ENCODE measurements around the gene NSFL1C. TPM values are rescaled to one million over a fixed set of nuclear protein-coding genes. Genes with fewer than 3 reads are reported as not detected.
"Not testable (repeated sequence)": the region's sequence is repeated elsewhere in the genome, so short reads cannot be mapped to it uniquely, and the experiment has no call there.

Gene NSFL1C
- total RNA-seq, 2 experiments from 2014 or later, result 94.6 to 96.2 TPM

DNA sequence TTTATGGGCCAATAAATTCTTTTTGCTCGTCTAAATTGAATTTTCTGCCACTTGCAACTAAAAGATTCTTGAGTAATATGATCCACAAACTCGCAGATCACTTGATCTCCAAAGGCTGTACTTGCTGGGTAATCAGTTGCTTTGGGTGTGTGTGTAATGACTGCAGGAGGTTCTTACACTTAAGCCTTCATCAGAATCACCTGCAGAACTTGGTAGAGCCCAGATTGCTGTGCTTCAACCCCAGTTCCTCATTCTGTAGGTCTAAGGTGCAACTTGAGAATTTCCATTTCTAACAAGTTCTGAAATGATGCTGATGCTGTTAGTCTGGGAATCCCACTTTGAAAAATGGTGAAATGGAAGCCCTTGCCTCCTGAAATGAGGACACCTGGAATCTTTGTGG, 60.8 kb downstream of the NSFL1C start:
- Mint-ChIP-seq H3K27me3 (no peaks in the 10 kb centered on the region), H3K4me3 (no peak overlapping the region), H3K36me3 (no peaks in the 10 kb centered on the region), H3K4me1 (peaks cover 6% of the 10 kb centered on the region), H3K9me3 (peaks cover 4% of the 10 kb centered on the region), H3K27ac (no peak overlapping the region)
- no peak for DNase-seq

DNA sequence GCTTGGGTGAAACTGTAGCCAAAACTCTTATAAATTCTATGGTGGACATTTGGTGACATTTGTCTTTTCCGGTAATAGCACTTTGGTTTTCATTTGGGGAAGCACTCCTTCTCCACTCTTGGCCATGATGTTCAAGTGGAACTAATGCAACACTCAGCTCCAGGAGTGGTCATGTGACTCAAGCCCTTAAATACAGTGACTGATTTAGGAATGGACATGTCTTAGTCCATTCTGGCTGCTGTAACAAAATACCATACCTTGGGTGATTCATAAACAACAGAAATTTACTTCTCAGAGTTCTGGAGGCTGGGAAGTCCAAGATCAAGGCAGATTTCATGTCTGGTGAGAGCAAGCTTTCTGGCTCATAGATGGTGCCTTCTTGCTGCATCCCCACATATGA, 63.0 kb downstream of the NSFL1C start:
- no peak overlapping the region for H3K27ac Mint-ChIP-seq
- DNase-seq, result no peak
- peaks cover 6% of the 10 kb centered on the region for H3K4me1 Mint-ChIP-seq
- H3K27me3 Mint-ChIP-seq, result no peaks in the 10 kb centered on the region
- H3K36me3 Mint-ChIP-seq, result no peaks in the 10 kb centered on the region
- H3K9me3 Mint-ChIP-seq, result peaks cover 4% of the 10 kb centered on the region
- H3K4me3 Mint-ChIP-seq, result no peak overlapping the region

DNA sequence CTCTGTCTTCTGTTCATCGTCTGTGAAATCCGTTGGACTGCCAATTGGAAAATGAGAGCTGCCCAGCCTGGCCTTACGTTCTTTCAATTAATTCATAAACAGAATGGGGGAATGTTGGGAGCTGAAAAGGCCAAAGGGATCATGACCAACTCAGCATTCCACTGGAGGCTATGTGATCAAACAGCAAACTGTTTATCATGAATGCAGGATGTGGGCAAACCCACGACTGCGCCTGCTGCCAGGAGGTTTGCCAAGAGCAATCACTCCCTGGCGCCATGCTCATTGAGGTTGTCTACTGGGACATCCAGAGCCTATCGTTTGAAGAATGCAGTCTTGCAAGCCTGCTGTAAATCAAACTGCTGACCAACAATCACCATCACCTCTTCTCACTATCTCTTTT, 64.5 kb downstream of the NSFL1C start:
- Mint-ChIP-seq H3K36me3 (no peaks in the 10 kb centered on the region), H3K27me3 (no peaks in the 10 kb centered on the region), H3K4me3 (no peak overlapping the region), H3K27ac (no peak overlapping the region), H3K9me3 (peaks cover 4% of the 10 kb centered on the region), H3K4me1 (peaks cover 7% of the 10 kb centered on the region)
- DNase-seq, result no peak

- Mint-ChIP-seq H3K9me3 (peaks cover 7% of the 10 kb centered on the region), H3K4me3 (no peak overlapping the region), H3K36me3 (no peaks in the 10 kb centered on the region), H3K27me3 (no peaks in the 10 kb centered on the region), H3K4me1 (peaks cover 11% of the 10 kb centered on the region), H3K27ac (no peak overlapping the region)
- DNase-seq, result no peak
Observed at GRCh38 chr20:1401451-1401907, 65.2 kb downstream of the NSFL1C start.

DNA sequence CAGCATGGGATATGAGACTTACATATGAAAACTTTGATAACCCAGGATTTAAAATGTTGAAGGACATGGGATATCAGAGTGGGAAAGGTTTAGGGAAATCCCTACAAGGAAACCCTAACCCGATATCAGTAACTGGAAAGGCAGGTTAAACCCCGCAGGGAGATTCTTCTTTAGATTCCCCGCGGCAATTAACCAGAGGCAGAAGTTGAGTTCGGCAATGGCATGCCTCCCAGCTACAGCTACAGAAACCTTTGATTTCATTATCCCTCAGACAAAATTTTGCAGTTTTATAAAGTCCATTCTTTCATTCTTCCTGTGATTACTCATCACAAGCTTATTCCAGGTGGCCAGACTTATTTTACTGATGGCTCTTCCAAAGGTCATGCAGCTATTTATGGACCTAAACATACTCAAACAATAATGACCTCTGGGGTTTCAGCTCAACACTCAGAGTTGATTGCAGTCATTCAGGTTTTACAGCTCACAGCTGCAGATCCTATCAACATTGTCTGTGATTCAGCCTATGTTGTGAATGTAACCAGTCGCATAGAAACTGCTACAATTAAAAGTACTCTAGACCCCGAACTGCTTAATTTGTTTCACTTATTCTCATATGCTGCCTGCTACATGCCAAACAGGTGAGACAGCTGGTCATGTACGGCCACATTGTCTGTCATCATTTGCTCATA, 66.8 kb downstream of the NSFL1C start:
- H3K9me3 Mint-ChIP-seq, H3K27ac Mint-ChIP-seq, DNase-seq, H3K27me3 Mint-ChIP-seq, H3K4me3 Mint-ChIP-seq, H3K36me3 Mint-ChIP-seq: not testable (repeated sequence)
- peaks cover 12% of the 10 kb centered on the region for H3K4me1 Mint-ChIP-seq

DNA sequence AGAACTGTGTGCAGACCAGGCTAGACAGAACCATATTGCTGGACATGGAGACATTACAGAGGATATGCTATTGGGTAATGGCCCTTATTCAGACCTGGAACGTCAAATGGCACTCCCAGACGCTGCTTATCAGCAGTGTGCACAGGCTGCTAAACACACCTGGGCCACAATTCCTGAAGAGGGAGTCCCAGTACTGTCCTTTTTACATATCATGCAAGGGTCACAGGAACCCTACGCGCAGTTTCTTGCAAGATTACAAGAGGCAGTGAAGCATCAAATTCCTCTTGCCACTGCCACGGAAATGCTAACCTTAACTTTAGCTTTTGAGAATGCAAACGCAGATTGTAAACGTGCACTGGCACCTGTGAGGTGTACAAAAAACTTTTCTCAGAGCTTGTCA, 68.5 kb downstream of the NSFL1C start:
- not testable (repeated sequence) for H3K27ac Mint-ChIP-seq, H3K36me3 Mint-ChIP-seq, DNase-seq, H3K9me3 Mint-ChIP-seq, H3K4me3 Mint-ChIP-seq, H3K27me3 Mint-ChIP-seq
- peaks cover 19% of the 10 kb centered on the region for H3K4me1 Mint-ChIP-seq

GRCh38 chr20:1397710-1398109, 68.9 kb downstream of the NSFL1C start:
- no peaks in the 10 kb centered on the region for H3K36me3 Mint-ChIP-seq
- no peak for DNase-seq
- H3K4me3 Mint-ChIP-seq, result no peak overlapping the region

GRCh38 chr20:1396702-1397101, 69.9 kb downstream of the NSFL1C start:
- Mint-ChIP-seq H3K36me3 (no peaks in the 10 kb centered on the region), H3K27ac (no peak overlapping the region), H3K27me3 (no peaks in the 10 kb centered on the region), H3K4me3 (no peak overlapping the region), H3K4me1 (peaks cover 15% of the 10 kb centered on the region), H3K9me3 (peaks cover 3% of the 10 kb centered on the region)
- no peak for DNase-seq

More at GRCh38 chr20:1397710-1398109, 68.9 kb downstream of the NSFL1C start:
- peaks cover 21% of the 10 kb centered on the region for H3K4me1 Mint-ChIP-seq
- peaks cover 6% of the 10 kb centered on the region for H3K9me3 Mint-ChIP-seq
- H3K27ac Mint-ChIP-seq, result no peak overlapping the region
- H3K27me3 Mint-ChIP-seq, result no peaks in the 10 kb centered on the region

- peaks cover 3% of the 10 kb centered on the region for H3K36me3 Mint-ChIP-seq
- peaks cover 3% of the 10 kb centered on the region for H3K9me3 Mint-ChIP-seq
- H3K27ac Mint-ChIP-seq, result no peak overlapping the region
- no peak for DNase-seq
- H3K27me3 Mint-ChIP-seq, result no peaks in the 10 kb centered on the region
- H3K4me3 Mint-ChIP-seq, result no peak overlapping the region
- peaks cover 17% of the 10 kb centered on the region for H3K4me1 Mint-ChIP-seq
Observed at GRCh38 chr20:1396264-1396663, 70.4 kb downstream of the NSFL1C start.

GRCh38 chr20:1394686-1395085, 72.0 kb downstream of the NSFL1C start:
- Mint-ChIP-seq H3K4me1 (peaks cover 32% of the 10 kb centered on the region), H3K36me3 (peaks cover 14% of the 10 kb centered on the region), H3K4me3 (no peak overlapping the region), H3K27me3 (no peaks in the 10 kb centered on the region), H3K27ac (no peak overlapping the region), H3K9me3 (peaks cover 3% of the 10 kb centered on the region)
- DNase-seq, result no peak

DNA sequence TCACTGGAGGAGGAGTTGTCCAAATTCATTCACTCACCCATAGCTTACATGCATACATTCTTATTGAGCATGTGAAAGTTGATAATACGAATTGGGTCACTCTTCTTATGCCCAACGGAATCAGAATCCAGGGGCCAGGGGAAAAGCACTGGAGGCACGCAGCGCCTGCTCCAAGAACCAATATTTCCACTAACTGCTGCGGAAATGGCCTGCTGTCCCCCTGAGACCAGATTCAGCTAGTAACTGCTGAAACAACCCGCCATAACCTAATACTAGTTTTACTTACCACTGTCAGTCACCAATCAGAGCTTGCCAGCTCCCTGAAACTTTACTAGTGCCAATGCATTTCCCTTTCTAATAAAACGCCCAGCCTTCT, 73.2 kb downstream of the NSFL1C start:
- peak overlapping the region; percentile 92 for H3K4me3 Mint-ChIP-seq
- peak overlapping the region; percentile 89 for H3K27ac Mint-ChIP-seq
- H3K27me3 Mint-ChIP-seq, result no peaks in the 10 kb centered on the region
- DNase-seq, result no peak
- H3K4me1 Mint-ChIP-seq, result peaks cover 41% of the 10 kb centered on the region
- peaks cover 19% of the 10 kb centered on the region for H3K36me3 Mint-ChIP-seq
- H3K9me3 Mint-ChIP-seq, result peaks cover 3% of the 10 kb centered on the region

DNA sequence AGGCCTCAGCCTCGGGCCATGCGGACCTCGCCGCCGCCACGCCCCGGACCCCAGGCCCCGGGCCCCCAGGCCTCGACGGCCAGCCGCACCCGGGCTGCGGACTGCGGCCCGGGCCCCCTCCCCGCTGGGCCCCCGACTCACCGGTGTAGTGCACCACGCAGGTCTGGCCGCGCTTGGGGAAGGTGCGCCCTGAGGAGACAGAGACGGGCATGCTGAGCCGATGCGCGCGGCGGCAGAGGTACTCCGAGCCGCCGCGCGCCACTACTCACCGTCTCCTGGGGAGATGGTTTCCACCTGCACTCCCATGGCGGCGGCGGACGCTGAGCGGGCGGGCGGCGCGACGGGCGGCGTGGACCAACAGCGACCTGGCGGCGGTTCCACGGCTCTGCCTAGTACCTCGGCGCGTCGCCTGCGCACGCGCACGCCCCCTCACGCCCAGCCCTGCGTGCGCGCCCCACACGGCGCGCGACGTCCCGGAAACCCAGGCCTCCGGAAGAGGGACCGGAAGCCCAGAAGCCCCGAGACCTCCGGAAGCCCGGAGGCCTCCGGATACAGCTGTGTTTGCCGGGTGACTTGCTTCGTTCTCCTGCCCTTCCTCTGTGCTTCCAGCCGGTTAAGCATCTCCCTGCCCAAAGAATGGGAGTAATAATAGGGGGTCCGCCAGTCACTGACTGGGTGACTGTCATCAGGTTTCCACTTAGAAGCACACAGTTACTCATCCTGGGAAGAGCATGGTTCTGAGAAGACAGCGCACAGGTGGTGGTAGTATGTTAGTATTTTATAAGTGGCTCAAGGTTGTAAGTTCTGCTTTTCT, 73.7 kb downstream of the NSFL1C start, which contains the start of gene FKBP1A:
TSS of gene FKBP1A (minus strand) at position 362 of the 814 bp plus-strand sequence. CDS start at position 306, 56 bp downstream.
- Mint-ChIP-seq H3K27me3 (no peaks in the 10 kb centered on the region), H3K27ac (peak within 1 kb of the TSS; percentile 90), H3K4me3 (peak within 1 kb of the TSS; percentile 92), H3K4me1 (peaks cover 47% of the 10 kb centered on the region), H3K36me3 (peaks cover 22% of the 10 kb centered on the region), H3K9me3 (peaks cover 3% of the 10 kb centered on the region)
- DNase-seq, result peak; percentile 92

- Mint-ChIP-seq H3K36me3 (peaks cover 24% of the 10 kb centered on the region), H3K4me3 (peak overlapping the region; percentile 87), H3K4me1 (peaks cover 51% of the 10 kb centered on the region), H3K9me3 (peaks cover 3% of the 10 kb centered on the region), H3K27me3 (no peaks in the 10 kb centered on the region), H3K27ac (peak overlapping the region; percentile 90)
- DNase-seq, result no peak
Observed at GRCh38 chr20:1392443-1392692, 74.3 kb downstream of the NSFL1C start.
